SKM-1 (cell line): ENCODE data around the gene FURIN.
"Not testable (repeated sequence)": the region's sequence is repeated elsewhere in the genome, so short reads cannot be mapped to it uniquely, and the experiment has no call there.

Source experiments
- DNase-seq: peaks from one replicate; lab custom pipeline; 2025; ENCODE audit not compliant: unreplicated experiment; lab: John Stamatoyannopoulos, UW

Gene FURIN

DNA sequence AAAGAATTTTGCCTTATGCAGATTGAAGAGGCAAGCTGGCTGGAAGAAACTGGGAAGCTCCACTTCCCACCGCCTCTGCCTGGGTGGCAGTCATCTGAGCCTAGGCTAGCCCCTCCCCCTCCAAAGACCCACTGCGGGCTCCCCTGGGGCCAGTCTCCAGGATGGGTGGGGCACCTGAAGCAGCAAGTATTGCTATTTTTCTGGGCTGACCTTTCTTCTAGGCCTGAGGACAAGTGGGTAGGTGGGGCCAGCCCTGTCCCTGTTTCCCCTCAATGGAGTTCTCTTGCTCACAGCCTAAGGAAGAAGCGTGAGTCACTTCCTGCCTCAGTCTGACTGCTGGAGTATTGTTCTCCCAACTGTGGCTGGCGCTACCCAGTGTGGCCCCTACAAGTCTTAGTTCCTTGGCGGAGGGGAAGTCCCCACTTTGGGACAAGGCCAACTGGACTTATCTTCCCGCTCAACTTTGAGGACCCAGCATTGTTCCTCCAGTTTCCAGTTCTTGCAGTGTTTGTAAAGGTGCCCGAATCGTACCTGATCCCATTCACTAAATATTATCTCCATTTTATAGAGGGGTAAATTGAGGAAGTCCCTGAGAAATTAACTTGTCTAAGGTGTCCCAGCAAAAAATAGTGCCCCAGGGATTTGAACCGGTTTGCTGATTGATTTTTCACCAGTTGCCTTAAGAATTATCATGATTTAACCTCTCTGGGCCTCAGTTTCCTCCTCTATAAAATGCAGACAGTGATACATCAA is 1.4 kb downstream of the FURIN start:
- DNase-seq, result peak; percentile 86

GRCh38 chr15:90870354-90871138 is 2.2 kb downstream of the FURIN start:
- DNase-seq, result no peak

DNA sequence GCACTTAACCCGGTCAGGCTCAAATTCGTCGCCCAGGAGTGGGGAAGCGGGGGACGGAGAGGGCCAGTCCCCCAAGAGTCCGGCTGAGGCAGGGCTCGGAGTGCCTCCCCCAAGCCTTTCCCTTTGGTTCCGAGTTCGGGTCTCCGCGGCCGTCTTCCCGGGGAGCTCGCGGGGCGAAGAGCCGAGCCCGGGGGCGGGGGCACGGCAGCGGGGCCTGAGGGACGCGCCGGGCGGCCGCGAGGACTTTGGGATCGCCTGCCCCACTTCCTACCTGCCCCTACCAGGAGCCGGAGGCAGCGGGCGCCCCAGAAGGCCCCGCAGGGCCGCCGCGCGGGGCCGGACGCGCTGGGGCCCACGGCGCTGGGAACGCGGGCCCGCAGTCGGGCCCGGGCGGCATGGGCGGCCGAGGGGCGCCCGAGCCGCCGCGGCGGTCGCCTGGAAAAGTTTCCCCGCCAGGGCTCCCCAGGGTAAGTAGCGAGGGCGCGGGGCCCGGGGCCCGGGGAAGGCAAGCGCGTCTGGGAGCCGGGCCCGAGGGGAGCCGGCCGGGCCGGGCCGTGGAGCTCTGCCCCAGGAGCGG is 2.8 kb downstream of the FURIN start:
- DNase-seq, result no peak

GRCh38 chr15:90871716-90872485 is 3.5 kb downstream of the FURIN start:
- DNase-seq, result no peak

- no peak for DNase-seq
Measured at GRCh38 chr15:90872486-90873184, 4.2 kb downstream of the FURIN start.

GRCh38 chr15:90873488-90873997 is 5.2 kb downstream of the FURIN start:
- no peak for DNase-seq

GRCh38 chr15:90873998-90874605 is 5.7 kb downstream of the FURIN start:
- DNase-seq, result no peak

GRCh38 chr15:90874986-90875385 is 6.6 kb downstream of the FURIN start:
- not testable (repeated sequence) for DNase-seq

GRCh38 chr15:90875549-90875981 is 7.2 kb downstream of the FURIN start:
- no peak for DNase-seq

- DNase-seq, result no peak
Measured at GRCh38 chr15:90876046-90876445, 7.7 kb downstream of the FURIN start.

DNA sequence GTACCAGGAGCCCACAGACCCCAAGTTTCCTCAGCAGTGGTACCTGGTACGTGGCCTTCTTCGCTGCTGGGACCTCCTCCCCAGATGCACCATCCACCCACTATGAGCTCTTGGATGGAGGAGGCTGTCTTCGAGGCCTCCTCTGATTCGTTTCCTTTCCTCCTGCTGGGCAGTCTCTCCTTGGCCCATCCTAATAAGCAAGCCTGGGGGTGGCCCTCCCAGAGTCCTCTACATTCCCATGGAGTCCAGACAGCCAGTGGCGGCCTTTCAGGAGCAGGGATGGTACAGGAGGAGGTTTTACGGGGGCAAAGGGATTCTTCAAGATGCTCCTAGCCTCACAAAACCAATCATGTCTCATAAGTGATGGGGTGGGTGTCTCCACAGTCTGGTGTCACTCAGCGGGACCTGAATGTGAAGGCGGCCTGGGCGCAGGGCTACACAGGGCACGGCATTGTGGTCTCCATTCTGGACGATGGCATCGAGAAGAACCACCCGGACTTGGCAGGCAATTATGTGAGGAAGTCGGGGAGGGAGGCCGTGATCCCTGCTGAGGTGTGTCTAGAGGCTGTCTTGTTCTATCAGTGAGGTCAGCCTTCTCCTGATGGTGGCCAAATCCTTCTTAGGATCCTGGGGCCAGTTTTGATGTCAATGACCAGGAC is 8.3 kb downstream of the FURIN start:
- no peak for DNase-seq

GRCh38 chr15:90877315-90877714 is 8.9 kb downstream of the FURIN start:
- DNase-seq, result no peak

- no peak for DNase-seq
Measured at GRCh38 chr15:90877996-90878395, 9.6 kb downstream of the FURIN start.

DNA sequence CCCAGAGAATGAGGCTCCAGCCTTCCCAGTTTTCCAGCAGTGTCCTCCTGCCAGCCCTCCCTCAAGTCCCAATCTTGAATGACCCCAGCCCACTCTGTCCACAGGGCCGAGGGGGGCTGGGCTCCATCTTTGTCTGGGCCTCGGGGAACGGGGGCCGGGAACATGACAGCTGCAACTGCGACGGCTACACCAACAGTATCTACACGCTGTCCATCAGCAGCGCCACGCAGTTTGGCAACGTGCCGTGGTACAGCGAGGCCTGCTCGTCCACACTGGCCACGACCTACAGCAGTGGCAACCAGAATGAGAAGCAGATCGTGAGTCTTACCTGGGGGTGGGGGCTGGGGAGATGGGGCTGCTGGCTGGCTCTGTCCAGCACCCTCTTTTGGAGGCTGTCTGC is 10.3 kb downstream of the FURIN start:
- no peak for DNase-seq

GRCh38 chr15:90879730-90880366 is 11.5 kb downstream of the FURIN start:
- DNase-seq, result no peak

DNA sequence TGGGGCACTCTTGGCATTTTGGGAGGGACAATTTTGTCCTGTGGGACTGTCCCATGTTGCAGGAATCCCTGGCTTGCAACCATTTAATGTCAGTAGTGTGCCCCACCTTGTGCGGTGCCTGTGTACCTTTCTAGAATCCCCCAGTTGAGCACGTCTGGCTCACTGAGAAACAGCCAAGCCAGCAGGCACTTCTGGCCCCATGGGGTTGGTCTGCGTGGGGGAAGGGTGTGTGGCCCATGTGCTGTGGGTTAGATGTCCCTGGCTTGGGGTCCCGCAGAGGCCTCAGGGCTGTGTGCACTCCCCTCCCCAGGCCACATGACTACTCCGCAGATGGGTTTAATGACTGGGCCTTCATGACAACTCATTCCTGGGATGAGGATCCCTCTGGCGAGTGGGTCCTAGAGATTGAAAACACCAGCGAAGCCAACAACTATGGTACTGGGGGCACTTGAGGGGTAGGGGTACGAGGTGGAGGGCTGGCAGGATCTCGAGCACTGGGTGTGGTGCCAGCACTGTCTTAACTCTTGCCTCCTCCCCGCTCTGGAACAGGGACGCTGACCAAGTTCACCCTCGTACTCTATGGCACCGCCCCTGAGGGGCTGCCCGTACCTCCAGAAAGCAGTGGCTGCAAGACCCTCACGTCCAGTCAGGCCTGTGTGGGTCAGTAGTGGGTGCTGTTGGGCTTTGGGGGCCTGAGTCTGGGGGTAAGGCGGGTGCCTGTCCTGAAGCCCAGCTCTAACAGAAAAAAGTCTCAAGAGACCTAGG is 12.2 kb downstream of the FURIN start:
- no peak for DNase-seq

GRCh38 chr15:90881181-90881977 is 13.0 kb downstream of the FURIN start:
- DNase-seq, result no peak
